Fibroblast of the aortic adventitia (primary cell): ENCODE data around the gene CHRNA1. TPM values are rescaled to one million over a fixed set of nuclear protein-coding genes. Genes with fewer than 3 reads are reported as not detected.

Experiments
- DNase-seq: peaks from one replicate; pipeline ENCODE4 v3.0.0-alpha.2; 2010; ENCODE audit warnings: low read depth
- H3K4me3 ChIP-seq: 2 replicates; pipeline ENCODE4 v1.5.1; 2011; ENCODE audit warnings: low read depth, mild to moderate bottlenecking, control low read depth, low read length, moderate library complexity
- CTCF ChIP-seq: IDR thresholded peaks from 2 replicates; pipeline ENCODE4 v1.5.1; 2011; ENCODE audit warnings: mild to moderate bottlenecking, low read length, control low read depth, inconsistent platforms; ENCODE audit not compliant: insufficient read depth
- total RNA-seq: library from RNA; depleted of rRNA; stranded (reverse); fragments of >200 nt; gene quantifications from 2 replicates; pipeline ENCODE4 v1.2.3, GENCODE V29; 2012; ENCODE audit warnings: low replicate concordance

The CHRNA1 gene
- total RNA-seq, 1 donor: not detected

- no peak for TF ChIP-seq CTCF
- no peak overlapping the region for H3K4me3 ChIP-seq
- no peak for DNase-seq
Observed at GRCh38 chr2:174744111-174744510, 20.2 kb downstream of the CHRNA1 start.

DNA sequence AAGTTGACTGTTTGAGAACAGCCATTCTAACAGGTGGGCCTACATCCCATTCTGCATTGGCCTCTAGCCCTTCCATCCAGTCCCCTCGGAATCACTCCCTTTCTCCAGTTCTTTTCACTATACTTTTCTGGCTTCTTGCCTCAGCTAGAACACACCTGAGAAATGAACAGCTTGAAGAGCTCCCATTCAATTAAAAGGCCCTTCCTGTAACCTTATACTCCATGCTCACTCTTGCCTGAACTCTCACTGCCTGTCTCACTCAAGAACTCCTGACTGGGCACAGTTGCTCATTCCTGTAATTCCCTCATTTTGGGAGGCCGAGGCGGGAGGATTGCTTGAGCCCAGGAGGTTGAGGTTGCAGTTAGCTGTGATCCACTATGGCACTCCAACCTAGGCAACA lies 23.6 kb downstream of the CHRNA1 start:
- DNase-seq: no peak
- TF ChIP-seq CTCF: no peak

DNA sequence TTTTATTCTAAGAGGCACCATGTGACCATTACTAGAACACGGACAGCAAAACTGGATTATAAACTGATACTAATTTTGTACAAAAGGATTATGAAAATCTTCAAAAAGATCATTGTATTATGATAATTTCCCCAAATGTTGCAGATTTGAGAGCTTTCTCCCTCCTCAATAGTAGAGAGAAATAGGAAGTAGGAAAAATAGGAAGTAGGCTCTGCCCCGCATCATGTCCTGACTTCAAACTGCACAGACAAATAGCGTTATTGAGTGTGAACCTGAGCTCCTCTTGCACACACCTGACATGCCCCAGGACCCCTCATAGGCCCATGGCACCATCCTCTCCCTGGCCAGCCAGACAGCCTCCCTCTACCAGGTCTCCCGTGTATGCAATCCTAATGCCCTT lies 25.4 kb downstream of the CHRNA1 start:
- no peak for TF ChIP-seq CTCF
- no peak for DNase-seq
- H3K4me3 ChIP-seq: no peak overlapping the region

More for the DNA sequence above, 23.6 kb downstream of the CHRNA1 start:
- no peak overlapping the region for H3K4me3 ChIP-seq

GRCh38 chr2:174731546-174731945 lies 32.7 kb downstream of the CHRNA1 start:
- H3K4me3 ChIP-seq: no peak overlapping the region
- no peak for DNase-seq
- TF ChIP-seq CTCF: no peak

GRCh38 chr2:174730698-174731018 lies 33.6 kb downstream of the CHRNA1 start:
- TF ChIP-seq CTCF: no peak
- no peak for DNase-seq
- H3K4me3 ChIP-seq: no peak overlapping the region

- peak; percentile 3 for TF ChIP-seq CTCF
Observed at GRCh38 chr2:174729797-174730697, 34.2 kb downstream of the CHRNA1 start.

More at GRCh38 chr2:174729797-174730697, 34.2 kb downstream of the CHRNA1 start:
- peak; percentile 11 for DNase-seq
- H3K4me3 ChIP-seq: peak overlapping the region; percentile 51
